HG03439 (cell line): Measurements from ENCODE around the gene JPH2.

Source experiments
- ATAC-seq: cut with Tn5 transposase; IDR thresholded peaks from one replicate; pipeline ENCODE4 v1.9.1; 2021; ENCODE audit warnings: mild to moderate bottlenecking, moderate library complexity; ENCODE audit not compliant: unreplicated experiment

The JPH2 gene

DNA sequence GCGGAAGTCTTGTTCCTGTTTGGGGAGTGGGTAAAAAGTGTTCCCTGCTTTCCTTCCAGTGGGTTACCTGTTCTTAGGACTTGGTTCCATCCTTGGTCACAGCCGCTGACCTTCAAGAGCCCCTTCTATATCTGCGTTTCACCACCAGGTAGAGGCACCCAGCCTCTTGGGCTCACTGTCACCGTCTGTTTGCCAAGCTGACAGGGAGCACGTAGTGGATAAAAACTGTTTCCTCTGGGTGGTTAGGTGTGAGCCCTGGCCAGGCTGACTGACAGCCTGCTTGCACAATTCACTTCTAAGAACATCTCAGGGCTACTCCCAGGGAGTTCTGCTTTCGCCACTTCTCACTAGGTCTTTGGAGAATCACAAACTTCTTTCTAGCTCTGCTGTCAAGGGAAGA lies 1.8 kb upstream of the JPH2 start:
- no peak for ATAC-seq

DNA sequence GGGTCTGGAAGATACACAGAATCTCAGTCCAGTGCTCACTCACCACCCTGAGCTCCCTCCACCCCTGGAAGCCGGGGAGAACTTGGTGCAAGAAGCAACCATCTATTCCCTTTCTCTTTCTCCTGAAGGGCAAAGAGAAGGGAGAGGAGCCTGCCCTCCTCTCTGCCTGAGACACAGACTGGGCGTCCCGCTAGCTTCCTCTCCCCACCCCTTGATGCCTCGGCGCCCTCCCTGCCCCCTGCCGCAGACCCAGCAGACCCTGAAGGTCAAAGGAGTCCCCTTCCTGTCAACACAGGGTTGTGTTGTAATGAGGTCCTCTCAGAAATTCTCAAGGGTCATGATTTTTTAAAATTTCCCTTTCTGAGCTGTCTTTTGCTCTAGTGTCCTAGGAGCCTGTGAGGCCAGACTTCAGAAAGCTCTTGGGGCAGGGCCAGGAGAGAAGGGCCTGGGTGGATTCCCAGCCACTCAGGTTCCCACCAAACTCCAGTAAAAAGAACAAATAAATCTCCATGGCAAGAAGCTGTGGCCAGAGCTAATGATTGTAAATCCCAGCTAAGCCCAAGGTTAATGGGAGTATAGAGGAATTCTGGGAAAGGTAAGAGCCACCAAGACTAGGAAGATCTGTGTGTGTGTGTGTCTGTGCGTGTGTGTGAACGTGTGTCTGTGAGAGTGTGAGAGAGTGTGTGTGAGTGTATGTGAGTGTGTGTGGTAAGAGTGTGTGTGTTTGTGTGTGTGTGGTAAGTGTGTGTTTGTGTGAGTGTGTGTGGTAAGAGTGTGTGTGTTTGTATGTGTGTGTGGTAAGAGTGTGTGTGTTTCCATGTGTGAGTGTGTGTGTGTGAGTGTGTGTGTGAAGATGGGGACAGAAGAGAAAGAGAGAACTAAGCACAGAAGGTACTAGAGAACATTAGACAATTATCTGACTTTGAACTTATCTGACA lies 1.1 kb upstream of the JPH2 start:
- no peak for ATAC-seq

DNA sequence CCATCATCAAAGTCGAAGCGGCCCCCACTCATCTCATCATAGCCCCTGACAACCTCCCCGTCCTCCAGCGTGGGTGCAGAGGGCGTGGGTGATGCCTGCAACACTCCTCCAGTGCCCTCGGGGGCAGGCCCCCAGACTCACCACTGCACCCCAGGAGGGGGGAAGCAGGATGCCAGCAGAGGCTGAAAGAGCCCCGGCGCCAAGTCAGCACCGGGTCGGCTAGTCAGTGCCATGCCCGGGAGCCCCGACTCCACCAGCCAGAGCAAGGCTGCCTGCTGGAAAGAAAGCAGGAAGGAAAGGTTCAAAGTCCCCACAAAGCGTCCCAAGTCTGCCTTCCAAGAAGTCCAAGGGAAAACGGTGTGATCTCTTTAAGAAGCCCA lies 324 bp downstream of the JPH2 start:
- ATAC-seq: no peak

DNA sequence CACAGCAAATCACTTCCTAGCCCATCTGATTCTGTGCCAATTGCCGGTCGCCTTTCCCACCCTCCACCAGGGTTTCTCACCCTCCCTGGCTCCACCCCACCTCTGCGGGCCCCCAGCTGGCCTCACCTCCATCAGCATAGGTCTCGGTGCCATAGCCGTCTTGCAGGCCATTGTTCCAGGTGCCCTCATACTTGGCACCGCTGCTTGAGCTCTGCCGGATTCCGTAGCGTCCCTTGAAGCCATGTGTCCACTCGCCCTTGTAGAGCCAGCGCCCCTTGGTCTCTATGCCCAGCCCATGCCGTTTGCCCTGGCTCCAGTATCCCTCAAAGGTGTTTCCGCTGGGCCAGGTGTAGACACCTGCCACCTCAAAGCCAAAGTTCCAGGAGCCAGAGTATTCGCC lies 787 bp downstream of the JPH2 start:
- no peak for ATAC-seq

DNA sequence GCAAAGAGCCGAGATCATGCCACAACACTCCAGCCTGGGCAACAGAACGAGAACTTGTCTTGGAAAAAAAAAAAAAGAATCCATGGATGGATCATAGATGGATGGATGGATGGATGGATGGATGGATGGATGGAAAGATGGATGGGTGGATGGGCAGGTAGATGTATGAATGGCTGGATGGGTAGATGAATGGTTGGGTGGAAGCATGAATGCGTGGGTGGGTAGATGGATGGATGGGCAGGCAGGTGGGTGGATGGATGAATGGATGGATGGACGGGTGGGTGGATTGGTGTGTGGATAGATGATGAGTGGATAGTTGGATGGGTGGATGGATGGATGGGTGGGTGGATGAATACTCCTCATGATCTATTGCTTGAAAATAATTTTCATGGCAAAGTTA lies 1.4 kb downstream of the JPH2 start:
- ATAC-seq: no peak

DNA sequence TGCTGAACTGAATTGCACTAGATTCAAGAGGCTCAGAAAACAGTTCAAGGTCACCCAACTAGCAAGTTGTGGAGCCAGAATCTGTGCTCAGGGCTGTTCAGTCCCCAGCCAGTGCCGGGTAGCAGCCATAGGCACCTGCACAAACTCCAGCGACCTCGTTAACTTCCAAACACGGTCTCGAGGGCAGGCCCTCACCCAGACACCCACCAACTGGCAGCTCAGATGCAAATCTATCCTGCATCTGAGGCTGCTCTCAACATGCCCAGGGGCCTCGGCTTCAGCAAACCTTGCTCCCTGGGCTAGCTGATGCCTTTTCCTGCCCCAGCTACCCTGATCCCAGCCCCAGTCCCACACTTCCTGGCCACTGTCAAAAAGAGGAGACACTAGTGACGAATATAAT lies 3.7 kb downstream of the JPH2 start:
- ATAC-seq: no peak

DNA sequence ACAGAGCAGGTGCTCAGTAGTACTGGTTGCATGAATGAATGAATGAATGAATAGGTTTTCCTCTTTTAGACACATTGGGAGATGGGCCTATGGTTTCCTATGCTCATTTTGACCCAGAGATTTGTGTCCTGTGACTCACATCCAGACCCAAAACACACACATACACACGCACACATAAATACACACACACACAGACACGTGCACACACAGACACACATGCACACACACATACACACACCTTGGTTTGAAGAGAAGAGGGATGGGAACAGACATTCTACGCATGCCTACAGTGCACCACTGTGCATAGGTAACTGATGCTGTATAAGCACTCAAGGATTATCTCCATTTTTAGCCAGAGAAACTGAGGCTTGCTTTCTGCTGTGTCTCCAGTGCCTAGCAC lies 4.1 kb downstream of the JPH2 start:
- ATAC-seq: no peak

DNA sequence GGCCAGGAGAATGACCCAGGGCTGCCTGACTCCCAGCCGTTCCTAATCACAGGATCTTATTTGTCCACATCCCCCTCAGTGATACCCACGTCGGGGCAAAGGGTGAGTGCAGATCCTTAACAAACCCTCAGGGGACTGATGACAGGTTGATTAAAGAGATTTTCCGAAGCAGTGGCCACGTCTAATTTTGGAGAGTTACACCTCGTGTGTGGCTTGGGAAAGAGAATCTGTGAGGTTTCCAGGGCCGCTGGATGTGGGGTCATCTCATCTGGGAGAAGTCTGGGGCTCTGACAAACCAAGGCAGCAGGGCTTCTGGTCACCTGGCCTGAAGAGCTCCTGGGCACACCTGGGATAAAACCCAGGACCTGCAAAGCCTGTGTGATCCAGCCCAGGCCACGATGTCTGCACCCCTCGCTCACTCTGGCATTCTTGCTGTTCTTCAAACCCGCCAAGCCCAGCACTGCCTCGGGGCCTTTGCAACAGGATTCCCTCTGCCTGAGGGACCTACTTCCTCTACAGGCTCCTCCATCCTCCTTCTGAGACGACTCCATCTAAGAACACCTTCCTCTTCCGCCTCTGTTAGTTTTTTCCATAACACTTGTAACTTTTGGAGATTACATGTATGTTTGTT lies 4.7 kb downstream of the JPH2 start:
- ATAC-seq: no peak

DNA sequence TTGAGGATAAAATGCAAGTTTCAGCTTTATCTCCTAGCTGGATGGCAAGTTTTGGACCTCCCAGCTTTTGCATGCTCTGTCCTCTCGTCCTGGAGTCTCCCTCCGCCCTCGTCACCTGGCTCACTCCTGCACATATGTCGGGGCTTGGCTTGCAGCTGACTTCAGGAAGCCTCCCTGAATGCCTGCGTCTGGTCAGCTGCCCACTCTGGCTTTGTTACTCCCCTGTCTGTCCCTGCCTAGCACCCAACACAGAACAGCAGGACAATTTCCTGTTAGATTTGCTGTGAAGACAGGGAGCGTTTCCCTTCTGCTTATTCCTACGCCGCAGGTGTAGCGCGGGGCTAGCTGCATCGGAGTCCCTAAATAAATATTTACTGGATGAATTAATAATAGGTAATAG lies 5.4 kb downstream of the JPH2 start:
- no peak for ATAC-seq

DNA sequence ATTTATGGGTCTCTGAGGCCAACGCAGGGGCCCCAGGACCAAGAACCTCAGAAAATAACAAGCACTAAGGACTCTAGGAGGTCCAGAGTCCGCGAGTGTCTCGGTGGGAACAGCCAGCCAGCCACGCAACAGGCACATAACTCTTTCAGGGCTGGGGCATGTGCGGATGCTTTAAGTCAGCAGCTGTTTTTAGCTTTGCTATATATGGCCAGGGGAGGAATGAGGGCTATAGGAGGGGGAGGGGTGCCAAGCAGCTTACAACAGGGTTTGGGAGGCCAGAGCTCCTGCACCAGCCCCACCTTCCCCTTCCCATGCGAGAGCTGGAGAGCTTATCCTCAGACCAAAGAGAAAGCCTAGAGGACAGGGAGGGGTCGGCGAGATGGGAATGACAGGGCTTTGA lies 6.2 kb downstream of the JPH2 start:
- ATAC-seq: no peak

DNA sequence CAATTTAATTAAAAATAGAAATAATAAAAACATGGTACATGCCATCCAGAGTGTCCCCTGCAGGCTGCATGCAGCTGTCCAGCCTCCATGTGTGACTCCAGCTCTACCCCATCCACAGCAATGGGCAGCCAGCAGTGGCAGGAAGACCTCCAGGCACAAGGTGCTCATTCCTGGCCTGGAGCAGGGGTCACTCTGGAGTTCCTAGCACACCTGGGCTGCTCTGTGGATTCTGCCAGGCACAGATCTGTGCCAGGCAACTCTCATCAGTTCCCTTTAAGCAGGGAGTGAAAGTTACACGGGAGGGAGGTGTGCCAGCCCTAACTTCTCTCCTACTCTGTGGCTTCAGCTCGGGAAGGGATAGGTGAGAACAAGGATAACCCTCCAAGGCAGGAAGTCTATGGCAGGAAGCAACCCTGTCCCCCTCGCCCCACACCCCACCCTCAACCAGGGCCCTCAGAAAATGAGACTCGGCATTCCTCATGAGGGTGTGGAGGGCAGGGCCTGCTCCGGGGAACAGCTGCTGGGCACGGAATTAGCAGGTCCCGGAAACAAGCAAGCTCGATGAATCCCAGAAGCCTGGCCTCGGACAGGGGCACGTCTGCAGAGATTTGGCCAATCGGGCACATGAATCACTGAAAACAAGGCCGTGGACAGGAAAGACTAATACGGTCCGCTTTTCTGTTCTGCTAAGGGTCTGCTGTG lies 10.0 kb downstream of the JPH2 start:
- no peak for ATAC-seq

DNA sequence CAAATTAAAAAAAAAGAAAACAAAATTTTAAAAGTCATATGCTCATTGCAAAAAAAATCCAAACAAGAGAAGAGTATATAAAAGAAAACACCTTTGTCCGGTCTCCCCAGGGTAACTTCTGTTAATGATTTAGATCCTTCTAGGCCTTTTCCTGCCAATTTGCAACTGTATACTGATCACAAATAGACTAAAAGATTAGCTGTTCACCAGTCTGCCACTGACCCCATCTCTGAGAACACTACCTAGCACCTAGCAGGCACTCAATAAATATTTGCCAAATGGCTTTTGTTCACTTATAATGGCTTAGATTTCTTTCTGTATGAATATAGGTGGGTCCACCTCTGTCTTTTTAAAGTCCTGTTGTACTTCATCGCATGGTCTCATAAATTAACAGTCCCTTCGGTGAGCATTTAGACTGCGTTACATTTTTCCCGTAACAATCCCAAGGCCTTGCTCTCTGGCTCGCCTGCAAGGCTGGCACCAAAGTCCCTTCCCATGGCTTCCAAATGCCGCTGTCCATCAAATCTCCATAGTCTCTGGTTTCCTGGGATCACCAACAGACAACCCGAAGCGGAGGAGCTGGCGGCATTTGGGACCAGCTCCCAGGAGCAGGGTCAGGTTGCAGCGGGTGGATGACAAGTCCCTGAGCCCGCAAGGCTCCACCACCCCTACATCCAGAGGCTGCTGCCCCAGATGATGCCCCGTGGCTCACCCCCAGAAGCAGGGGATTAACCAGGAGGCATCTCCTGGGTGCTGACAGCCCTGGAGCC lies 11.8 kb downstream of the JPH2 start:
- ATAC-seq: no peak

DNA sequence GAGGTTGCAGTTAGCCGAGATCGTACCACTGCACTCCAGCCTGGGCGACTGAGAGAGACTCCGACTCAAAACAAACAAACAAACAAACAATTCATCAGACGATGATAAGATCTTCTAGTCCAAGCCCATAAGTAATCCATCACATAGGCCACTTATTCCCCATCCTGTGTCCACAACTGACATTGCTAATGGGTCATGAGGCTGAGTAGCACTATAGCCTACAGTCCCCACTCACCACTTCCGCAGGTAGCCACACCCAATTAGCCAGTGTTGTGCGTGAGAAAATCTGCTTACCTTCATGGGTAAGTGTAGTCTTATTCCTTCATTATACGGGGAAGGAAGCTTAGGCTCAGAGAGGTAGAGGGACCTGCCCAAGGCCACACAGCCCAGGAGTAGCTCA lies 13.1 kb downstream of the JPH2 start:
- ATAC-seq: no peak

DNA sequence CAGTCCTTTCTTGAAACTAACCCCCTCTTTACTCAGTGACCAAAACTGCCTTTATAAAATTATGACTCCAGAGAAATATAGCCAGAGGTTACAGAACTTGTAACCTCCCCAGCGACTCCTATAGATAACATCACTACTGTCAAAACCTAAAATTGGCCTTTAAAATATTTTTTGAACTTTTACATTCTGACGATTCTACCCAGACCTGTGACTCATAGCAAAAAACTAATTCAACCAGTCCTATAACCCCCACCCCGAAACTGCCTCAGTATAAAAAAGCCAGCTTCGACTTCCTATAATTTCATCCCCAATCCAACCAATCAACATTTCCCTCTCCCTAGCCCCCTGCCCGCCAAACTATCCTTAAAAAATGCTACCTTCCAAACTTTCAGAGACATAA lies 13.9 kb downstream of the JPH2 start:
- ATAC-seq: no peak

DNA sequence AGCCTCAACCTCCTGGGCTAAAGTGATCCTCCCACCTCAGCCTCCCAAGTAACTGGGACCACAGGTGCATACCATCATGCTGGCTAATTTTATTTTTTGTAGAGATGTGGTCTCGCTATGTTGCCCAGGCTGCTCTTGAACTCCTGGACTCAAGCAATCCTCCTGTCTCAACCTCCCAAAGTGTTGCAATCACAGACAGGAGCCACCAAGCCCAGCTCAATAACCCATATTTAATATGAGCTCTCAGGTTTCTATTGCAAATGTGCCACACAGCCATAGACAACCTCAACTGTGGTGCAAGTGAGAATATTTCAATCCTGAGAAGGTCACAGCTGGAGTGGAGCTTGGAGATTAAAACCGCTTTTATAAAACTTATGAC lies 14.4 kb downstream of the JPH2 start:
- no peak for ATAC-seq

DNA sequence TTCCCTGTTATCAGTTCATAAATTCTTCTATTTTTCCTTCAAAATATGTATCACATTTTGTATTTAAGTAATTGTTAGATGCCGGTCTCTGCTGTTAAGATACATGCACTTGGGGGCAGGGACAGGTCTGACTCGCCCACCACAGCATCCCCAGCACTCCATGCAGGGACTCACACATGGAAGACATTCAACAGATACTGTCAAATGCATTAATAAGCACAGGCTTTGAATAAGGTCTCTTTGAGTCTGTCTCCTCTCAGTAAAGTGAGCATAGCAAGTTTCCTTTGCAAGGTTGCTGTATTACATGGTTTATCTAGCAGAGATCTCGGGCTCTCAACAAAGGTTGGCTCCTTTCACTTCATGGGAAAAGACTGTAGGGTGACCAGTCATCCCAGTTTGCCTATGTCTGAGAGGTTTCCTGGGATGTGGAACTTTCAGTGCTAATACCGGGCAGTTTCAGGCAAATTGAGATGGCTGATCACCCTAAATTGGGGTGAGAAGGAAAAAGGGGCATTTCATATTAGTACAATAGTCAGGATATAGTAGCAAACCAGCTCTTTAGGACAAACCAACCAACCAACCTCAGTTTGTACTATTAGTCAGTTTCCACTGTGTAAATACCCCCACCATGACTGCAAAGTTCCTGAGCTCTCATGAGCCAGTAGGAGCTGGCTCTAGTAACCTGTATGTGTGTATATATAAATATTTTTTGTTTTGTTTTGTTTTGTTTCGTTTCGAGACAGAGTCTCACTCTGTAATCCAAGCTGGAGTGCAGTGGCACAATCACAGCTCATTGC lies 15.0 kb downstream of the JPH2 start:
- ATAC-seq: no peak

DNA sequence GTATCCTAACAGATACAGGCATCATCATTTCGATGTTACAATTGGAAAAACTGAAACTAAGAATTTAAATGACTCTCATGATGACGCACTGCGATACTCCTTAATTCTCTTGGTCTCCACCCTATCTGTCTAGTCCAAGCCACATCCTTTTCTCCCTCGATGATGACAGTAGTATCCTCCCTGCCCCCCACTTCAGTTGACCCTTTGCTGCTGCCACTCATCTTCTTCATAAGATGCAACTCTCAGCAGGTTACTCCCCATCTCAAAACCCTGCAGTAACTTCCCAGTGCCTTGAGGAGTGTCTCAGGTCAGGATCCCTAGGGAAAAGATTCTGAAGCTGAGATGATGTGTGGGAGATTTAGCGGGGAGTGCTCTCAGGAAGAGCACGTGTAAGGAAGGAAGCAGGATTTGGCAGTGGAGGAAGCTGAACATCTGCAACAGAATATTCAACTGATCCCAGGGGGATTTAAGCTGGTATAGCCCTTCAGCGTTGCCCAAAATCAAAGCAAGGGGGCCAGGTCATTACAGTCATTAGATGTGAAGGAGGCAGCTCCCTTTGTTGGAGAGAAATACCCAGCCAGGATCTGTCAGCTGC lies 16.1 kb downstream of the JPH2 start:
- no peak for ATAC-seq

DNA sequence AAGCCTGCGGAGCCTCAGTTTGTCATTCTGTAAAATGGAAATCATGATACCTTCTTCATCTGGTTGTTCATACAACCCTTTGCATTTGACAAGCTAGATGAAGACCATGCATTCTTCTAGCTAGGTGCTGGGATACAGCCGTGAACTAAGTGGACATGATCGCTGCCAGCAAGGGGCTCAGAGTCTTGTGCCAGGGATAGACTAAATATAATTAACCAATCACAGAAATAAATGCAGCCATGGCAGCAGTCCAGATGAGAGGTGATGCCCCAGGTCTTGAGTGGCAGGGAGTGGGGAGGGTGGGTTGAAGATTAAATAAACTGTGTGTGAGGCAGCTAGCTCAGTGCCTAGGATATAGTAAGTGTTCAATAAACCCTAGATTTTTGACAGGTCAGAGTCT lies 19.3 kb downstream of the JPH2 start:
- ATAC-seq: no peak

DNA sequence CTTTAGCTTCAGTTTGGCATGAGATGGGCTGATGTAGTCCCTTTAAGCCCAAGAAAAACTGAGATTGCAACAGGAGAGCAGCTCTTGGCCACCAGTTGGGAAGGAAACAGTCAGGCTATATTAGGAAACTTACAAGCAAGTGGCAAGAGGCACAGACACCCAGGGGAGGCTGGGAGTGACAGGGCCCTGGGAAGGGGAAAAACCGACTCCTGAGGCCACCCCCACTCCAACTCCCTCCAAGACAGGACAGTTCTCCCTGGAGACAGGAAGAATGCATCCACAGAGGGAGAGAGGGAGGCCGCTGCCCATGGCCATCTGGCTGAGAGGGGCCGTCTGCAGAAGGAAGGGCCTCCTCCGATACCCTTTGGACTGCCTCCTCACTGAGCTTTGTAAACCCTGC lies 20.5 kb downstream of the JPH2 start:
- no peak for ATAC-seq

DNA sequence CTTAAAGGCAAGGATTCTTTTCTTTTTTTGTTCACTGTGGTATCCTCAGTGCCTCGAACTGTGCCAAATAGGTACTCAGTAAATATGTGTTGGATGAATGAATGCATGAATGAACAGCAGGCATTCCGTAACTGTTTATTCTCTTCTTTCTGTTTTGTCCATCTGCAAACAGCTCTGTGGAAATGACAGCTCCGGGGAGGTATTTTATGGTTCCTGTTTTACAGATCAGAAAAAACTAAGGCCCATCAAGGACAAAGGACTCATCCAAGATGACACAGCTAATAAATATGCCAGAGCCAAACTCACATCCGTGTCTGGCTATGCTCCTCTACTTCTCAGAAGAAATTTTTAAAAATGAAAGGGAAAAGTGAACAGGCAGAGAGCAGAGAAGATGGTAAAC lies 21.0 kb downstream of the JPH2 start:
- no peak for ATAC-seq
